SK-N-SH treated with all-trans-retinoic acid at 6 μM for 48 hours (cell line): ENCODE measurements around the gene AMMECR1L.

Experiments
- ATAC-seq: fragments of 200-7000 bp; cut with Tn5 transposase; 3 replicates; pipeline ENCODE4 v1.9.1; 2020; ENCODE audit warnings: mild to moderate bottlenecking, moderate library complexity
- ARNTL ChIP-seq: fragments of 450-650 bp; formaldehyde crosslinking; IDR thresholded peaks from 2 replicates; pipeline ENCODE4 v1.5.0; 2020; ENCODE audit warnings: low read depth, mild to moderate bottlenecking, moderate library complexity, borderline replicate concordance
- BACH2 ChIP-seq: fragments of 250-450 bp; sonication (Bioruptor Pico); IDR thresholded peaks from 2 replicates; pipeline ENCODE4 v1.9.0; 2021; ENCODE audit warnings: mild to moderate bottlenecking, borderline replicate concordance
- CREB5 ChIP-seq: fragments of 250-450 bp; sonication (Bioruptor Pico); IDR thresholded peaks from 2 replicates; pipeline ENCODE4 v1.5.1; 2020; ENCODE audit warnings: low read depth, mild to moderate bottlenecking, moderate library complexity
- CSRNP3 ChIP-seq: fragments of 250-450 bp; sonication (Bioruptor Pico); IDR thresholded peaks from 2 replicates; pipeline ENCODE4 v1.5.1; 2021; ENCODE audit warnings: mild to moderate bottlenecking, moderate library complexity
- ESRRG ChIP-seq: fragments of 250-450 bp; sonication (Bioruptor Pico); IDR thresholded peaks from 2 replicates; pipeline ENCODE4 v1.6.1; 2021; ENCODE audit warnings: mild to moderate bottlenecking
- GLIS3 ChIP-seq: fragments of 250-450 bp; sonication (Bioruptor Pico); IDR thresholded peaks from 2 replicates; pipeline ENCODE4 v1.5.0; 2020; ENCODE audit warnings: mild to moderate bottlenecking, moderate library complexity
- ISL1 ChIP-seq: fragments of 250-450 bp; sonication (Bioruptor Pico); IDR thresholded peaks from 2 replicates; pipeline ENCODE4 v2.1.2; 2022; ENCODE audit warnings: mild to moderate bottlenecking, moderate library complexity
- OSR1 ChIP-seq: fragments of 250-450 bp; sonication (Bioruptor Pico); IDR thresholded peaks from 2 replicates; pipeline ENCODE4 v1.8.0; 2022; ENCODE audit warnings: moderate library complexity, mild to moderate bottlenecking, inconsistent platforms
- PATZ1 ChIP-seq: fragments of 250-450 bp; sonication (Bioruptor Pico); IDR thresholded peaks from 2 replicates; pipeline ENCODE4 v1.8.0; 2020; ENCODE audit warnings: mild to moderate bottlenecking, moderate library complexity, borderline replicate concordance
- PPARA ChIP-seq: fragments of 250-450 bp; sonication (Bioruptor Pico); IDR thresholded peaks from 2 replicates; pipeline ENCODE4 v1.5.0; 2020; ENCODE audit warnings: mild to moderate bottlenecking, borderline replicate concordance
- RARB ChIP-seq: fragments of 250-450 bp; sonication (Bioruptor Pico); IDR thresholded peaks from 2 replicates; pipeline ENCODE4 v1.8.0; 2021; ENCODE audit warnings: mild to moderate bottlenecking, moderate library complexity
- SNAI2 ChIP-seq: fragments of 250-450 bp; sonication (Bioruptor Pico); IDR thresholded peaks from 2 replicates; pipeline ENCODE4 v1.5.0; 2020; ENCODE audit warnings: mild to moderate bottlenecking, moderate library complexity
- TOX ChIP-seq: fragments of 250-450 bp; sonication (Bioruptor Pico); IDR thresholded peaks from 2 replicates; pipeline ENCODE4 v1.8.0; 2021; ENCODE audit warnings: mild to moderate bottlenecking, moderate library complexity, borderline replicate concordance
- ZC3H10 ChIP-seq: fragments of 250-450 bp; sonication (Bioruptor Pico); IDR thresholded peaks from 2 replicates; pipeline ENCODE4 v1.5.1; 2021; ENCODE audit warnings: mild to moderate bottlenecking, moderate library complexity
- ZFP3 ChIP-seq: fragments of 250-450 bp; sonication (Bioruptor Pico); IDR thresholded peaks from 2 replicates; pipeline ENCODE4 v1.5.0; 2020; ENCODE audit warnings: mild to moderate bottlenecking, moderate library complexity
- ZFP30 ChIP-seq: fragments of 450-650 bp; formaldehyde crosslinking; IDR thresholded peaks from 2 replicates; pipeline ENCODE4 v1.5.0; 2022; ENCODE audit warnings: mild to moderate bottlenecking, moderate library complexity
- ZNF565 ChIP-seq: fragments of 450-650 bp; formaldehyde crosslinking; conservative IDR thresholded peaks from 2 replicates; pipeline ENCODE4 v1.5.0; 2020; ENCODE audit warnings: low read depth, mild to moderate bottlenecking, moderate library complexity
- ZNF70 ChIP-seq: fragments of 450-650 bp; formaldehyde crosslinking; IDR thresholded peaks from 2 replicates; pipeline ENCODE4 v1.5.0; 2020; ENCODE audit warnings: mild to moderate bottlenecking, moderate library complexity
- ZNF8 ChIP-seq: fragments of 450-650 bp; formaldehyde crosslinking; IDR thresholded peaks from 2 replicates; pipeline ENCODE4 v1.5.0; 2020; ENCODE audit warnings: mild to moderate bottlenecking, moderate library complexity
- TF ChIP-seq, protein P1 (sequence below): fragments of 250-450 bp; sonication (Bioruptor Pico); IDR thresholded peaks from 2 replicates; pipeline ENCODE4 v1.5.0; 2020; ENCODE audit warnings: mild to moderate bottlenecking, moderate library complexity
- TF ChIP-seq, protein P2 (sequence below): fragments of 250-450 bp; sonication (Bioruptor Pico); IDR thresholded peaks from 2 replicates; pipeline ENCODE4 v1.8.0; 2021; ENCODE audit warnings: low read depth, mild to moderate bottlenecking, moderate library complexity, borderline replicate concordance

The AMMECR1L gene

GRCh38 chr2:127897531-127898211, 11.9 kb upstream of the AMMECR1L start:
- ATAC-seq: no peak
- TF ChIP-seq ARNTL (CRISPR knock-in tag) (no peak), CSRNP3 (CRISPR knock-in tag) (no peak), SNAI2 (CRISPR knock-in tag) (no peak), CREB5 (CRISPR knock-in tag) (no peak), ESRRG (CRISPR knock-in tag) (no peak), ZNF8 (CRISPR knock-in tag) (no peak), ISL1 (CRISPR knock-in tag) (no peak), GLIS3 (no peak), RARB (CRISPR knock-in tag) (no peak), PATZ1 (CRISPR knock-in tag) (no peak), BACH2 (CRISPR knock-in tag) (no peak), ZFP3 (CRISPR knock-in tag) (no peak), PPARA (no peak), TOX (CRISPR knock-in tag) (no peak), ZFP30 (CRISPR knock-in tag) (no peak), ZNF70 (CRISPR knock-in tag) (no peak), OSR1 (no peak), ZNF565 (no peak)

DNA sequence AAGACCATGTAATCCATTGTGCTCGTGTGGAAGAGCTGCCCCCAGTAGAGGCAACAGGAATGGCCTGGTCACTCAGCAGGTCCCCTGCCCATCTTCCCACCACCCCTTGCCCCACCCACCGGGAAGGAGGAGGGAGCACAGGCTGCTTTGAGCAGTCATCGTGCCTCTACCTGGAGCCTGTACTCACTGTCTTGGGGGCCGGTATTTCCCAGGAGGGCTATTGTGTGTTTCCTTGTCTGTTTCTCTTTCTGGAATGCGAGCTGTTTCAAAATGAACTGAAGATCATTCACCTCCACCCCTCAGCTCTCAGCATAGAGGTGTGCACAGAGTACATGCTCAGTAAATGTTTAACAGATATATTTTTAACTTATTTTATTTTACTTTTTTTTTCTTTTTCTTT, 7.7 kb upstream of the AMMECR1L start:
- ATAC-seq: no peak
- TF ChIP-seq SNAI2 (CRISPR knock-in tag) (no peak), CSRNP3 (CRISPR knock-in tag) (no peak), RARB (CRISPR knock-in tag) (no peak)
- TF ChIP-seq, protein P1, sequence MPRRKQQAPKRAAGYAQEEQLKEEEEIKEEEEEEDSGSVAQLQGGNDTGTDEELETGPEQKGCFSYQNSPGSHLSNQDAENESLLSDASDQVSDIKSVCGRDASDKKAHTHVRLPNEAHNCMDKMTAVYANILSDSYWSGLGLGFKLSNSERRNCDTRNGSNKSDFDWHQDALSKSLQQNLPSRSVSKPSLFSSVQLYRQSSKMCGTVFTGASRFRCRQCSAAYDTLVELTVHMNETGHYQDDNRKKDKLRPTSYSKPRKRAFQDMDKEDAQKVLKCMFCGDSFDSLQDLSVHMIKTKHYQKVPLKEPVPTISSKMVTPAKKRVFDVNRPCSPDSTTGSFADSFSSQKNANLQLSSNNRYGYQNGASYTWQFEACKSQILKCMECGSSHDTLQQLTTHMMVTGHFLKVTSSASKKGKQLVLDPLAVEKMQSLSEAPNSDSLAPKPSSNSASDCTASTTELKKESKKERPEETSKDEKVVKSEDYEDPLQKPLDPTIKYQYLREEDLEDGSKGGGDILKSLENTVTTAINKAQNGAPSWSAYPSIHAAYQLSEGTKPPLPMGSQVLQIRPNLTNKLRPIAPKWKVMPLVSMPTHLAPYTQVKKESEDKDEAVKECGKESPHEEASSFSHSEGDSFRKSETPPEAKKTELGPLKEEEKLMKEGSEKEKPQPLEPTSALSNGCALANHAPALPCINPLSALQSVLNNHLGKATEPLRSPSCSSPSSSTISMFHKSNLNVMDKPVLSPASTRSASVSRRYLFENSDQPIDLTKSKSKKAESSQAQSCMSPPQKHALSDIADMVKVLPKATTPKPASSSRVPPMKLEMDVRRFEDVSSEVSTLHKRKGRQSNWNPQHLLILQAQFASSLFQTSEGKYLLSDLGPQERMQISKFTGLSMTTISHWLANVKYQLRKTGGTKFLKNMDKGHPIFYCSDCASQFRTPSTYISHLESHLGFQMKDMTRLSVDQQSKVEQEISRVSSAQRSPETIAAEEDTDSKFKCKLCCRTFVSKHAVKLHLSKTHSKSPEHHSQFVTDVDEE: no peak

GRCh38 chr2:127893033-127893432, 7.3 kb upstream of the AMMECR1L start:
- ATAC-seq: no peak
- no peak for TF ChIP-seq ZC3H10
- no peak for TF ChIP-seq ARNTL (CRISPR knock-in tag)
- no peak for TF ChIP-seq ESRRG (CRISPR knock-in tag)
- no peak for TF ChIP-seq SNAI2 (CRISPR knock-in tag)
- no peak for TF ChIP-seq ISL1 (CRISPR knock-in tag)
- TF ChIP-seq, protein P2, sequence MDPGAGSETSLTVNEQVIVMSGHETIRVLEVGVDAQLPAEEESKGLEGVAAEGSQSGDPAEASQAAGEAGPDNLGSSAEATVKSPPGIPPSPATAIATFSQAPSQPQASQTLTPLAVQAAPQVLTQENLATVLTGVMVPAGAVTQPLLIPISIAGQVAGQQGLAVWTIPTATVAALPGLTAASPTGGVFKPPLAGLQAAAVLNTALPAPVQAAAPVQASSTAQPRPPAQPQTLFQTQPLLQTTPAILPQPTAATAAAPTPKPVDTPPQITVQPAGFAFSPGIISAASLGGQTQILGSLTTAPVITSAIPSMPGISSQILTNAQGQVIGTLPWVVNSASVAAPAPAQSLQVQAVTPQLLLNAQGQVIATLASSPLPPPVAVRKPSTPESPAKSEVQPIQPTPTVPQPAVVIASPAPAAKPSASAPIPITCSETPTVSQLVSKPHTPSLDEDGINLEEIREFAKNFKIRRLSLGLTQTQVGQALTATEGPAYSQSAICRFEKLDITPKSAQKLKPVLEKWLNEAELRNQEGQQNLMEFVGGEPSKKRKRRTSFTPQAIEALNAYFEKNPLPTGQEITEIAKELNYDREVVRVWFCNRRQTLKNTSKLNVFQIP (CRISPR knock-in tag): no peak
- no peak for TF ChIP-seq BACH2 (CRISPR knock-in tag)
- no peak for TF ChIP-seq ZNF70 (CRISPR knock-in tag)
- TF ChIP-seq GLIS3: no peak
